Smooth muscle cell (in vitro differentiated cells): Measurements from ENCODE around the gene BAIAP2. TPM values are rescaled to one million over a fixed set of nuclear protein-coding genes. Genes with fewer than 3 reads are reported as not detected.

Experiments used
- DNase-seq: peaks from one replicate; lab custom pipeline; 2025; ENCODE audit not compliant: unreplicated experiment; lab: John Stamatoyannopoulos, UW
- H2AFZ ChIP-seq: fragments of 200-600 bp; sonication (generic); 2 replicates; pipeline ENCODE4 v1.6.0; 2016; ENCODE audit warnings: antibody characterized with exemption, low read depth, mild to moderate bottlenecking
- H3F3A ChIP-seq: fragments of 200-600 bp; sonication (generic); 2 replicates; pipeline ENCODE4 v1.6.0; 2017; ENCODE audit warnings: antibody characterized with exemption, low read depth
- H3K27ac ChIP-seq: fragments of 200-600 bp; sonication (generic); 2 replicates; pipeline ENCODE4 v1.5.1; 2016; ENCODE audit warnings: low read depth, mild to moderate bottlenecking
- H3K27me3 ChIP-seq: fragments of 200-600 bp; sonication (generic); 2 replicates; pipeline ENCODE4 v1.6.1; 2016; ENCODE audit warnings: low read depth, mild to moderate bottlenecking
- H3K36me3 ChIP-seq: fragments of 200-600 bp; sonication (generic); 2 replicates; pipeline ENCODE4 v1.5.1; 2016; ENCODE audit warnings: low read depth
- H3K4me1 ChIP-seq: fragments of 200-600 bp; sonication (generic); 2 replicates; pipeline ENCODE4 v1.5.1; 2016; ENCODE audit warnings: low read depth
- H3K4me2 ChIP-seq: fragments of 200-600 bp; sonication (generic); 2 replicates; pipeline ENCODE4 v1.6.0; 2016; ENCODE audit warnings: mild to moderate bottlenecking
- H3K4me3 ChIP-seq: fragments of 200-600 bp; sonication (generic); 2 replicates; pipeline ENCODE4 v1.5.1; 2016; ENCODE audit warnings: mild to moderate bottlenecking
- H3K79me2 ChIP-seq: fragments of 200-600 bp; sonication (generic); 2 replicates; pipeline ENCODE4 v1.6.0; 2016; ENCODE audit warnings: low read depth, mild to moderate bottlenecking
- H3K9ac ChIP-seq: fragments of 200-600 bp; sonication (generic); 2 replicates; pipeline ENCODE4 v1.6.0; 2016; ENCODE audit warnings: low read depth
- H3K9me3 ChIP-seq: fragments of 200-600 bp; sonication (generic); replicated peaks from 2 replicates; pipeline ENCODE4 v1.5.1; 2016; ENCODE audit warnings: low read depth
- H4K20me1 ChIP-seq: fragments of 200-600 bp; sonication (generic); 2 replicates; pipeline ENCODE4 v1.6.0; 2016; ENCODE audit warnings: low read depth
- CTCF ChIP-seq: fragments of 200-600 bp; sonication (generic); IDR thresholded peaks from 2 replicates; pipeline ENCODE4 v1.5.1; 2017; ENCODE audit warnings: borderline replicate concordance, mild to moderate bottlenecking, antibody characterized with exemption; ENCODE audit not compliant: insufficient read depth, poor library complexity, severe bottlenecking
- whole genome bisulfite sequencing: methylation state at CpG from one replicate; pipeline ENCODE4 v1.1.7; 2016; ENCODE audit warnings: low lambda C conversion rate; 5-methylcytosine and 5-hydroxymethylcytosine counted together
- polyA plus RNA-seq: library from polyadenylated mRNA; unstranded; fragments of >200 nt; fragmentation: Nextera tagmentation; extraction: Ambion mirVana; gene quantifications from 2 replicates; pipeline ENCODE4 v1.2.1, GENCODE V29; 2016
- total RNA-seq: library from RNA; depleted of rRNA; stranded (reverse); fragments of >200 nt; gene quantifications from 2 replicates; pipeline ENCODE4 v1.2.3, GENCODE V29; 2014

Gene BAIAP2
- total and polyA plus RNA-seq, 2 experiments from 2014 or later = 26.6 to 41.9 TPM

- no peak for DNase-seq
- peaks cover 11% of the 10 kb centered on the region for H3F3A ChIP-seq
- peaks cover 44% of the 10 kb centered on the region for H3K4me1 ChIP-seq
- H3K79me2 ChIP-seq = peaks cover 22% of the 10 kb centered on the region
- no peaks in the 10 kb centered on the region for H3K27me3 ChIP-seq
- H3K27ac ChIP-seq = no peak overlapping the region
- TF ChIP-seq CTCF = no peak
- H3K4me3 ChIP-seq = no peak overlapping the region
- no peak overlapping the region for H3K9ac ChIP-seq
- 97% methylated on average over 28 of the region's 28 CpGs for WGBS
- peaks cover 26% of the 10 kb centered on the region for H4K20me1 ChIP-seq
- H3K4me2 ChIP-seq = no peak overlapping the region
- no peaks in the 10 kb centered on the region for H3K36me3 ChIP-seq
- no peaks in the 10 kb centered on the region for H3K9me3 ChIP-seq
- no peak overlapping the region for H2AFZ ChIP-seq
Measured at GRCh38 chr17:81061027-81061735, 26.2 kb downstream of the BAIAP2 start.

GRCh38 chr17:81062014-81062780 is 27.2 kb downstream of the BAIAP2 start:
- no peak for TF ChIP-seq CTCF
- Histone ChIP-seq H3K27me3 (no peaks in the 10 kb centered on the region), H3K27ac (no peak overlapping the region), H3K4me2 (peak overlapping the region; percentile 31), H2AFZ (no peak overlapping the region), H3F3A (peaks cover 11% of the 10 kb centered on the region), H3K9ac (no peak overlapping the region), H3K4me1 (peaks cover 45% of the 10 kb centered on the region), H3K9me3 (no peaks in the 10 kb centered on the region), H3K36me3 (no peaks in the 10 kb centered on the region), H3K79me2 (peaks cover 17% of the 10 kb centered on the region), H3K4me3 (no peak overlapping the region), H4K20me1 (peaks cover 31% of the 10 kb centered on the region)
- 88% methylated on average over 19 of the region's 19 CpGs for WGBS
- no peak for DNase-seq

- Histone ChIP-seq H3K27me3 (no peaks in the 10 kb centered on the region), H3K27ac (peak overlapping the region; percentile 87), H3F3A (peaks cover 11% of the 10 kb centered on the region), H3K4me1 (peaks cover 46% of the 10 kb centered on the region), H3K79me2 (peaks cover 17% of the 10 kb centered on the region), H3K4me2 (peak overlapping the region; percentile 42), H3K9ac (peak overlapping the region; percentile 58), H3K36me3 (no peaks in the 10 kb centered on the region), H4K20me1 (peaks cover 43% of the 10 kb centered on the region), H3K4me3 (no peak overlapping the region), H3K9me3 (no peaks in the 10 kb centered on the region), H2AFZ (no peak overlapping the region)
- no peak for TF ChIP-seq CTCF
- DNase-seq = no peak
- WGBS = 64% methylated on average over 22 of the region's 22 CpGs
Measured at GRCh38 chr17:81063106-81064093, 28.4 kb downstream of the BAIAP2 start.
